ENCODE data around the gene MB21D2. TPM values are rescaled to one million over a fixed set of nuclear protein-coding genes. Genes with fewer than 3 reads are reported as not detected.

The MB21D2 gene
- total RNA-seq, 2 experiments from 2014 or later = 0.06 TPM; not detected in 1

GRCh38 chr3:192921793-192922192, 4.1 kb upstream of the MB21D2 start:
- no peaks in the 10 kb centered on the region for H3K79me2 ChIP-seq (ENCODE audit: insufficient read depth, low read depth, low read length)
- ChIA-PET CTCF (ENCODE audit: unreplicated experiment) (no interaction called here), POLR2A (no interaction called here)
- H3K27ac ChIP-seq (ENCODE audit: low read depth, low read length, poor library complexity, severe bottlenecking) = no peak overlapping the region
- no peaks in the 10 kb centered on the region for H3K4me1 ChIP-seq (ENCODE audit: insufficient read depth, low read length, poor library complexity, severe bottlenecking)
- H3K36me3 ChIP-seq (ENCODE audit: insufficient read depth, low read length) = no peaks in the 10 kb centered on the region
- no peak for TF ChIP-seq EZH2phosphoT487 (IDR thresholded peaks at IDR 0.05; ENCODE audit: borderline replicate concordance, low read depth, low read length)
- TF ChIP-seq CTCF (conservative IDR thresholded peaks at IDR 0.05; ENCODE audit: low read length) = no peak
- H2AFZ ChIP-seq (ENCODE audit: low read length) = no peak overlapping the region
- H3K4me3 ChIP-seq (ENCODE audit: low read depth, low read length, poor library complexity, severe bottlenecking) = no peak overlapping the region
- no TSS peak for BruUV-seq (replicated peaks)
- H4K20me1 ChIP-seq (ENCODE audit: insufficient read depth, low read length) = no peaks in the 10 kb centered on the region
- H3K9me3 ChIP-seq (ENCODE audit: low read length) = no peaks in the 10 kb centered on the region
- DNase-seq (ENCODE audit: low spot score) = no peak
- intact Hi-C loops (cut with micrococcal nuclease; ENCODE audit: unreplicated experiment) = no loop called here
- no peaks in the 10 kb centered on the region for H3K9me2 ChIP-seq (ENCODE audit: insufficient read depth, low read length)
- no peak overlapping the region for H3K4me2 ChIP-seq (ENCODE audit: low read length)

GRCh38 chr3:192920411-192920810, 2.8 kb upstream of the MB21D2 start:
- intact Hi-C loops (cut with micrococcal nuclease; ENCODE audit: unreplicated experiment) = no loop called here
- no TSS peak for BruUV-seq (replicated peaks)
- CTCF ChIA-PET (ENCODE audit: unreplicated experiment) = no interaction called here

GRCh38 chr3:192919901-192920300, 2.2 kb upstream of the MB21D2 start:
- ChIA-PET CTCF (ENCODE audit: unreplicated experiment) (no interaction called here), POLR2A (no interaction called here)
- H3K4me1 ChIP-seq (ENCODE audit: insufficient read depth, low read length, poor library complexity, severe bottlenecking) = no peaks in the 10 kb centered on the region
- no peaks in the 10 kb centered on the region for H4K20me1 ChIP-seq (ENCODE audit: insufficient read depth, low read length)
- no peak for DNase-seq (ENCODE audit: low spot score)
- no peak overlapping the region for H2AFZ ChIP-seq (ENCODE audit: low read length)
- no peak overlapping the region for H3K4me2 ChIP-seq (ENCODE audit: low read length)
- H3K9me3 ChIP-seq (ENCODE audit: low read length) = no peaks in the 10 kb centered on the region
- H3K27ac ChIP-seq (ENCODE audit: low read depth, low read length, poor library complexity, severe bottlenecking) = no peak overlapping the region
- H3K4me3 ChIP-seq (ENCODE audit: low read depth, low read length, poor library complexity, severe bottlenecking) = no peak overlapping the region
- H3K9me2 ChIP-seq (ENCODE audit: insufficient read depth, low read length) = no peaks in the 10 kb centered on the region
- H3K79me2 ChIP-seq (ENCODE audit: insufficient read depth, low read depth, low read length) = no peaks in the 10 kb centered on the region
- no TSS peak for BruUV-seq (replicated peaks)
- intact Hi-C loops (cut with micrococcal nuclease; ENCODE audit: unreplicated experiment) = no loop called here
- TF ChIP-seq CTCF (conservative IDR thresholded peaks at IDR 0.05; ENCODE audit: low read length) = no peak
- TF ChIP-seq EZH2phosphoT487 (IDR thresholded peaks at IDR 0.05; ENCODE audit: borderline replicate concordance, low read depth, low read length) = no peak
- no peaks in the 10 kb centered on the region for H3K36me3 ChIP-seq (ENCODE audit: insufficient read depth, low read length)

More at GRCh38 chr3:192920411-192920810, 2.8 kb upstream of the MB21D2 start:
- Histone ChIP-seq H3K36me3 (ENCODE audit: insufficient read depth, low read length) (no peaks in the 10 kb centered on the region), H3K9me2 (ENCODE audit: insufficient read depth, low read length) (no peaks in the 10 kb centered on the region), H3K4me2 (ENCODE audit: low read length) (no peak overlapping the region), H3K4me3 (ENCODE audit: low read depth, low read length, poor library complexity, severe bottlenecking) (no peak overlapping the region), H4K20me1 (ENCODE audit: insufficient read depth, low read length) (no peaks in the 10 kb centered on the region), H3K27ac (ENCODE audit: low read depth, low read length, poor library complexity, severe bottlenecking) (no peak overlapping the region), H3K9me3 (ENCODE audit: low read length) (no peaks in the 10 kb centered on the region), H3K4me1 (ENCODE audit: insufficient read depth, low read length, poor library complexity, severe bottlenecking) (no peaks in the 10 kb centered on the region), H3K79me2 (ENCODE audit: insufficient read depth, low read depth, low read length) (no peaks in the 10 kb centered on the region), H2AFZ (ENCODE audit: low read length) (no peak overlapping the region)
- POLR2A ChIA-PET = no interaction called here
- DNase-seq (ENCODE audit: low spot score) = no peak
- TF ChIP-seq CTCF (conservative IDR thresholded peaks at IDR 0.05; ENCODE audit: low read length) (no peak), EZH2phosphoT487 (IDR thresholded peaks at IDR 0.05; ENCODE audit: borderline replicate concordance, low read depth, low read length) (no peak)

Data from OCI-LY7 (cell line).